ENCODE measurements around the gene TBCD. TPM values are rescaled to one million over a fixed set of nuclear protein-coding genes. Genes with fewer than 3 reads are reported as not detected.

The TBCD gene
- total RNA-seq, 1 experiment from 2014 or later = 173 TPM

DNA sequence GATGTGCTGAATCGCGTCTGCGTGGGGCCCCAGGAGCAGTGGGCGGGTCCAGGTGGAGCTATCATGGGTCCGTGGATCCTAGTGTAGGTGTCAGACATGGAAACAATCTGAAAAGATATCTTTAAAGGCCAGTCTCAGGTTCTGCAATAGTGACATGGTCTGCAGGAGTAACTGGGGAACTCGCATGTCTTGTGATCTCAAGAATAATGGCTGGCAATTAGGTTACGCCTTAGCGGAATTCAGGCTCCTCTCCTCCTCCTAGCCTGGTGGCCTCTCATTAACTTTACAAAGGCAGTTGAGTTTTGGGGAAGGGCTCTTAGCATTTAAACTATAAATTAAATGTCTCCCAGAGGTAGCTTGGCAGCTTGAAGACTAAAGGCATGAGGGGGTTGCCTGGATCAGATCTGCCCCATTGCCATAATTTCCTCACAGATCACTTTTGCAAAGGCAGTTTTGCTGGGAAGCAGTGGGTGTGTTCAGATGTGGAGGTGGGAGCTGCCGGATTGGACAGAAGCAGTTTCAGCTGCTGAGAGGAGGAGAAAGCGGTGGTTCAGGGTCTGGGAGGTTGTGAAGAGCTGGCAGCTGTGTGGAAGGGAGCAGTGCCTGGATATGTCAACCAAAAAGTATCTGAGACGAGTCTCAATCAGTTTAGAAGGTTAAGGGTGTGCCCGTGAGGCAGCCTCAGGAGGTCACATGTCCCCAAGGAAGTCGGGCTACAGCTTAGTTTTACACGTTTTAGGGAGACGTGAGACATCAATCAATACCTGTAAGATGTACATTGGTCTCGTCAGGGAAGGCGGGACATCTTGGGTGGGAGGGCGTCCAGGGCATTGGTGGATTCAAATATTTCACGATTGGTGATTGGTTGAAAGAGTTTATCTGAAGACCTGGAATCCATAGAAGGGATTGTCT is 2.7 kb downstream of the TBCD start:
- Mint-ChIP-seq H3K4me1 (peaks cover 47% of the 10 kb centered on the region), H3K27ac (peak overlapping the region; percentile 98), H3K36me3 (peaks cover 17% of the 10 kb centered on the region), H3K4me3 (peak overlapping the region; percentile 89), H3K27me3 (ENCODE audit: low read depth) (peaks cover 10% of the 10 kb centered on the region), H3K9me3 (no peaks in the 10 kb centered on the region)
- ChIA-PET CTCF (interaction anchor here (0.7 to 1.8 kb wide), 8 partner anchors 13 to 388 kb away, joined by 3 to 11 read pairs (median 4); partner anchors contain the start of gene FN3KRP), POLR2A (interaction anchor here (1.0 to 2.1 kb wide), 2 partner anchors 12 to 38 kb away, joined by 3 to 7 read pairs; partner anchors contain the start of gene FN3KRP)
- ATAC-seq = peak; percentile 65
- DNase-seq (ENCODE audit: low spot score) = peak; percentile 70
- TF ChIP-seq, protein P1, sequence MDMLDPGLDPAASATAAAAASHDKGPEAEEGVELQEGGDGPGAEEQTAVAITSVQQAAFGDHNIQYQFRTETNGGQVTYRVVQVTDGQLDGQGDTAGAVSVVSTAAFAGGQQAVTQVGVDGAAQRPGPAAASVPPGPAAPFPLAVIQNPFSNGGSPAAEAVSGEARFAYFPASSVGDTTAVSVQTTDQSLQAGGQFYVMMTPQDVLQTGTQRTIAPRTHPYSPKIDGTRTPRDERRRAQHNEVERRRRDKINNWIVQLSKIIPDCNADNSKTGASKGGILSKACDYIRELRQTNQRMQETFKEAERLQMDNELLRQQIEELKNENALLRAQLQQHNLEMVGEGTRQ (CRISPR knock-in tag; IDR thresholded peaks at IDR 0.05) = peak; percentile 83
- TF ChIP-seq CREM (CRISPR knock-in tag; IDR thresholded peaks at IDR 0.05) (no peak), NFYB (CRISPR knock-in tag; conservative IDR thresholded peaks at IDR 0.05; ENCODE audit: low read depth) (peak; percentile 68), SP1 (CRISPR knock-in tag; conservative IDR thresholded peaks at IDR 0.05) (peak; percentile 40; the same call in 1 of the 2 replicates), MYBL2 (CRISPR knock-in tag; IDR thresholded peaks at IDR 0.05) (peak; percentile 94)
- TF ChIP-seq, protein P2, sequence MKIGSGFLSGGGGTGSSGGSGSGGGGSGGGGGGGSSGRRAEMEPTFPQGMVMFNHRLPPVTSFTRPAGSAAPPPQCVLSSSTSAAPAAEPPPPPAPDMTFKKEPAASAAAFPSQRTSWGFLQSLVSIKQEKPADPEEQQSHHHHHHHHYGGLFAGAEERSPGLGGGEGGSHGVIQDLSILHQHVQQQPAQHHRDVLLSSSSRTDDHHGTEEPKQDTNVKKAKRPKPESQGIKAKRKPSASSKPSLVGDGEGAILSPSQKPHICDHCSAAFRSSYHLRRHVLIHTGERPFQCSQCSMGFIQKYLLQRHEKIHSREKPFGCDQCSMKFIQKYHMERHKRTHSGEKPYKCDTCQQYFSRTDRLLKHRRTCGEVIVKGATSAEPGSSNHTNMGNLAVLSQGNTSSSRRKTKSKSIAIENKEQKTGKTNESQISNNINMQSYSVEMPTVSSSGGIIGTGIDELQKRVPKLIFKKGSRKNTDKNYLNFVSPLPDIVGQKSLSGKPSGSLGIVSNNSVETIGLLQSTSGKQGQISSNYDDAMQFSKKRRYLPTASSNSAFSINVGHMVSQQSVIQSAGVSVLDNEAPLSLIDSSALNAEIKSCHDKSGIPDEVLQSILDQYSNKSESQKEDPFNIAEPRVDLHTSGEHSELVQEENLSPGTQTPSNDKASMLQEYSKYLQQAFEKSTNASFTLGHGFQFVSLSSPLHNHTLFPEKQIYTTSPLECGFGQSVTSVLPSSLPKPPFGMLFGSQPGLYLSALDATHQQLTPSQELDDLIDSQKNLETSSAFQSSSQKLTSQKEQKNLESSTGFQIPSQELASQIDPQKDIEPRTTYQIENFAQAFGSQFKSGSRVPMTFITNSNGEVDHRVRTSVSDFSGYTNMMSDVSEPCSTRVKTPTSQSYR (CRISPR knock-in tag; IDR thresholded peaks at IDR 0.05) = no peak
- TF ChIP-seq, protein P3, sequence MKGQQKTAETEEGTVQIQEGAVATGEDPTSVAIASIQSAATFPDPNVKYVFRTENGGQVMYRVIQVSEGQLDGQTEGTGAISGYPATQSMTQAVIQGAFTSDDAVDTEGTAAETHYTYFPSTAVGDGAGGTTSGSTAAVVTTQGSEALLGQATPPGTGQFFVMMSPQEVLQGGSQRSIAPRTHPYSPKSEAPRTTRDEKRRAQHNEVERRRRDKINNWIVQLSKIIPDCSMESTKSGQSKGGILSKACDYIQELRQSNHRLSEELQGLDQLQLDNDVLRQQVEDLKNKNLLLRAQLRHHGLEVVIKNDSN (CRISPR knock-in tag; IDR thresholded peaks at IDR 0.05) = peak; percentile 75
- TF ChIP-seq, protein P4, sequence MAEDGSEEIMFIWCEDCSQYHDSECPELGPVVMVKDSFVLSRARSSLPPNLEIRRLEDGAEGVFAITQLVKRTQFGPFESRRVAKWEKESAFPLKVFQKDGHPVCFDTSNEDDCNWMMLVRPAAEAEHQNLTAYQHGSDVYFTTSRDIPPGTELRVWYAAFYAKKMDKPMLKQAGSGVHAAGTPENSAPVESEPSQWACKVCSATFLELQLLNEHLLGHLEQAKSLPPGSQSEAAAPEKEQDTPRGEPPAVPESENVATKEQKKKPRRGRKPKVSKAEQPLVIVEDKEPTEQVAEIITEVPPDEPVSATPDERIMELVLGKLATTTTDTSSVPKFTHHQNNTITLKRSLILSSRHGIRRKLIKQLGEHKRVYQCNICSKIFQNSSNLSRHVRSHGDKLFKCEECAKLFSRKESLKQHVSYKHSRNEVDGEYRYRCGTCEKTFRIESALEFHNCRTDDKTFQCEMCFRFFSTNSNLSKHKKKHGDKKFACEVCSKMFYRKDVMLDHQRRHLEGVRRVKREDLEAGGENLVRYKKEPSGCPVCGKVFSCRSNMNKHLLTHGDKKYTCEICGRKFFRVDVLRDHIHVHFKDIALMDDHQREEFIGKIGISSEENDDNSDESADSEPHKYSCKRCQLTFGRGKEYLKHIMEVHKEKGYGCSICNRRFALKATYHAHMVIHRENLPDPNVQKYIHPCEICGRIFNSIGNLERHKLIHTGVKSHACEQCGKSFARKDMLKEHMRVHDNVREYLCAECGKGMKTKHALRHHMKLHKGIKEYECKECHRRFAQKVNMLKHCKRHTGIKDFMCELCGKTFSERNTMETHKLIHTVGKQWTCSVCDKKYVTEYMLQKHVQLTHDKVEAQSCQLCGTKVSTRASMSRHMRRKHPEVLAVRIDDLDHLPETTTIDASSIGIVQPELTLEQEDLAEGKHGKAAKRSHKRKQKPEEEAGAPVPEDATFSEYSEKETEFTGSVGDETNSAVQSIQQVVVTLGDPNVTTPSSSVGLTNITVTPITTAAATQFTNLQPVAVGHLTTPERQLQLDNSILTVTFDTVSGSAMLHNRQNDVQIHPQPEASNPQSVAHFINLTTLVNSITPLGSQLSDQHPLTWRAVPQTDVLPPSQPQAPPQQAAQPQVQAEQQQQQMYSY (CRISPR knock-in tag; IDR thresholded peaks at IDR 0.05) = peak; percentile 95

DNA sequence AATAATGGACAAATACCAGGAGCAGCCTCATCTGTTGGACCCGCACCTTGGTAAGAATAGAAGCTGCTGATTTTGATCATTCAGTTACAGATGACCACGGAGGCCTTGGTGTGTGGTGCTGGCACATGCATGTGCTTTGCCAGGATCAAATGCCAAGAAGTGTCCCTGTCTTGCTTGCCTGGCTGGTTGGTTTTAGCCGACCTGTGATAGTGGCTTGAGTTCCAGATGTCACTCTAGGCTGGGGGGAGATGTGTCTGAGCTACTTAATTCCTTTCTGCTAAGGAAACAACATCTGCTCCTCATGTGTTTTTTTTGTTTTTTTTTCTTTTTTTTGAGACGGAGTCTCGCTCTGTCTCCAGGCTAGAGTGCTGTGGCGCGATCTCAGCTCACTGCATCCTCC is 4.3 kb downstream of the TBCD start:
- ChIA-PET POLR2A (interaction anchor here (1.1 to 2.1 kb wide), 2 partner anchors 40 to 87 kb away, joined by 3 to 7 read pairs; partner anchors contain the start of gene FN3KRP), CTCF (interaction anchor here (0.6 to 1.8 kb wide), 5 partner anchors 10 to 92 kb away, joined by 3 to 11 read pairs (median 5); no protein-coding TSS in a partner anchor)
- ATAC-seq (no peak), DNase-seq (ENCODE audit: low spot score) (no peak)
- Mint-ChIP-seq H3K9me3 (no peaks in the 10 kb centered on the region), H3K27me3 (ENCODE audit: low read depth) (no peaks in the 10 kb centered on the region), H3K4me3 (no peak overlapping the region), H3K36me3 (peaks cover 24% of the 10 kb centered on the region), H3K27ac (0 out of 2 replicates have a peak overlapping the region, but pooled peaks have one; percentile 57), H3K4me1 (peaks cover 47% of the 10 kb centered on the region)
- TF ChIP-seq JUN (CRISPR knock-in tag; IDR thresholded peaks at IDR 0.05) = no peak
- TF ChIP-seq NFE2L1 (CRISPR knock-in tag; IDR thresholded peaks at IDR 0.05) = no peak
- TF ChIP-seq ATF1 (CRISPR knock-in tag; IDR thresholded peaks at IDR 0.05) = no peak
- TF ChIP-seq, protein P5, sequence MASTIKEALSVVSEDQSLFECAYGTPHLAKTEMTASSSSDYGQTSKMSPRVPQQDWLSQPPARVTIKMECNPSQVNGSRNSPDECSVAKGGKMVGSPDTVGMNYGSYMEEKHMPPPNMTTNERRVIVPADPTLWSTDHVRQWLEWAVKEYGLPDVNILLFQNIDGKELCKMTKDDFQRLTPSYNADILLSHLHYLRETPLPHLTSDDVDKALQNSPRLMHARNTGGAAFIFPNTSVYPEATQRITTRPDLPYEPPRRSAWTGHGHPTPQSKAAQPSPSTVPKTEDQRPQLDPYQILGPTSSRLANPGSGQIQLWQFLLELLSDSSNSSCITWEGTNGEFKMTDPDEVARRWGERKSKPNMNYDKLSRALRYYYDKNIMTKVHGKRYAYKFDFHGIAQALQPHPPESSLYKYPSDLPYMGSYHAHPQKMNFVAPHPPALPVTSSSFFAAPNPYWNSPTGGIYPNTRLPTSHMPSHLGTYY (CRISPR knock-in tag; IDR thresholded peaks at IDR 0.05) = no peak
- TF ChIP-seq ZNF423 (CRISPR knock-in tag; IDR thresholded peaks at IDR 0.05) = no peak
- TF ChIP-seq MYBL2 (CRISPR knock-in tag; IDR thresholded peaks at IDR 0.05) = no peak
- TF ChIP-seq, protein P6, sequence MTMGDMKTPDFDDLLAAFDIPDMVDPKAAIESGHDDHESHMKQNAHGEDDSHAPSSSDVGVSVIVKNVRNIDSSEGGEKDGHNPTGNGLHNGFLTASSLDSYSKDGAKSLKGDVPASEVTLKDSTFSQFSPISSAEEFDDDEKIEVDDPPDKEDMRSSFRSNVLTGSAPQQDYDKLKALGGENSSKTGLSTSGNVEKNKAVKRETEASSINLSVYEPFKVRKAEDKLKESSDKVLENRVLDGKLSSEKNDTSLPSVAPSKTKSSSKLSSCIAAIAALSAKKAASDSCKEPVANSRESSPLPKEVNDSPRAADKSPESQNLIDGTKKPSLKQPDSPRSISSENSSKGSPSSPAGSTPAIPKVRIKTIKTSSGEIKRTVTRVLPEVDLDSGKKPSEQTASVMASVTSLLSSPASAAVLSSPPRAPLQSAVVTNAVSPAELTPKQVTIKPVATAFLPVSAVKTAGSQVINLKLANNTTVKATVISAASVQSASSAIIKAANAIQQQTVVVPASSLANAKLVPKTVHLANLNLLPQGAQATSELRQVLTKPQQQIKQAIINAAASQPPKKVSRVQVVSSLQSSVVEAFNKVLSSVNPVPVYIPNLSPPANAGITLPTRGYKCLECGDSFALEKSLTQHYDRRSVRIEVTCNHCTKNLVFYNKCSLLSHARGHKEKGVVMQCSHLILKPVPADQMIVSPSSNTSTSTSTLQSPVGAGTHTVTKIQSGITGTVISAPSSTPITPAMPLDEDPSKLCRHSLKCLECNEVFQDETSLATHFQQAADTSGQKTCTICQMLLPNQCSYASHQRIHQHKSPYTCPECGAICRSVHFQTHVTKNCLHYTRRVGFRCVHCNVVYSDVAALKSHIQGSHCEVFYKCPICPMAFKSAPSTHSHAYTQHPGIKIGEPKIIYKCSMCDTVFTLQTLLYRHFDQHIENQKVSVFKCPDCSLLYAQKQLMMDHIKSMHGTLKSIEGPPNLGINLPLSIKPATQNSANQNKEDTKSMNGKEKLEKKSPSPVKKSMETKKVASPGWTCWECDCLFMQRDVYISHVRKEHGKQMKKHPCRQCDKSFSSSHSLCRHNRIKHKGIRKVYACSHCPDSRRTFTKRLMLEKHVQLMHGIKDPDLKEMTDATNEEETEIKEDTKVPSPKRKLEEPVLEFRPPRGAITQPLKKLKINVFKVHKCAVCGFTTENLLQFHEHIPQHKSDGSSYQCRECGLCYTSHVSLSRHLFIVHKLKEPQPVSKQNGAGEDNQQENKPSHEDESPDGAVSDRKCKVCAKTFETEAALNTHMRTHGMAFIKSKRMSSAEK (CRISPR knock-in tag; IDR thresholded peaks at IDR 0.05; ENCODE audit: borderline replicate concordance) = no peak
- TF ChIP-seq HMGA2 (CRISPR knock-in tag; IDR thresholded peaks at IDR 0.05) = no peak
